Mesothelial cell of epicardium (in vitro differentiated cells): Measurements from ENCODE around the gene DCST2. TPM values are rescaled to one million over a fixed set of nuclear protein-coding genes. Genes with fewer than 3 reads are reported as not detected.

Source experiments
- DNase-seq, 2 experiments: peaks; one replicate each; pipeline ENCODE4 v3.0.0; 2021; ENCODE audit warnings: low spot score in 2 of 2; ENCODE audit not compliant: unreplicated experiment in 2 of 2
- H3K27ac Mint-ChIP-seq: 2 replicates; pipeline ENCODE4 v1.8.0; 2021; ENCODE audit warnings: mixed read lengths
- H3K27me3 Mint-ChIP-seq: 2 replicates; pipeline ENCODE4 v1.8.0; 2021; ENCODE audit warnings: low read depth, mixed read lengths
- H3K36me3 Mint-ChIP-seq: 2 replicates; pipeline ENCODE4 v1.8.0; 2021; ENCODE audit warnings: mixed read lengths
- H3K4me1 Mint-ChIP-seq: 2 replicates; pipeline ENCODE4 v1.8.0; 2021; ENCODE audit warnings: mixed read lengths
- H3K4me3 Mint-ChIP-seq: 2 replicates; pipeline ENCODE4 v1.8.0; 2021; ENCODE audit warnings: mild to moderate bottlenecking, moderate library complexity, mixed read lengths
- H3K9me3 Mint-ChIP-seq: 2 replicates; pipeline ENCODE4 v1.8.0; 2021; ENCODE audit warnings: mixed read lengths
- CTCF ChIP-seq: fragments of 200-600 bp; sonication (generic); IDR thresholded peaks from one replicate; pipeline ENCODE4 v1.5.0; 2021; ENCODE audit warnings: antibody characterized with exemption; ENCODE audit not compliant: unreplicated experiment
- total RNA-seq: library from RNA; stranded (reverse); gene quantifications from 3 replicates; pipeline ENCODE4 v1.2.1, GENCODE V29; 2021

The DCST2 gene
- total RNA-seq, 1 donor from 2014 or later: 1.8 TPM

GRCh38 chr1:155076371-155076770 is 42.8 kb upstream of the DCST2 start:
- Mint-ChIP-seq H3K27me3 (peaks cover 42% of the 10 kb centered on the region), H3K9me3 (no peaks in the 10 kb centered on the region), H3K4me1 (peaks cover 27% of the 10 kb centered on the region), H3K27ac (no peak overlapping the region), H3K36me3 (no peaks in the 10 kb centered on the region), H3K4me3 (no peak overlapping the region)
- TF ChIP-seq CTCF: no peak
- DNase-seq: no peak

DNA sequence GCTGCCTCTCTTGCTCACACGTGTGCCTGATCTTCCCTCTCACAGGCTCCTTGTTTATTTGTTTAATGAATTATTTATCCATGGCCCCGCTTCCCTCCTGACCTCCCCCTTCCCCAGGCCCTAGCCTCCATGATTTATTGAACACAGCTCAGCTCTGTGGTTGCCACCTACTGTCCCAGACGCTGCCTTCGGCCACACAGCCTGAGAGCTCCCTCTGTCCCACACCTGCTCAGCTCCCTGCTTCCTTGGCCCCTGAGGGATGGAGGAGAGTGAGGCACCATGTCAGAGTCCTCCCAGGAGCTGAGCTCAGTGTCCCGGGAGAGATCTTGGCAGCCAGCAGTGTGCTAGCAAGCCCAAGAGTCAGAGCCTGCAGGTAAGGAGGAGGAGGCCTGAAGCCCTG is 42.0 kb upstream of the DCST2 start:
- DNase-seq: no peak
- Mint-ChIP-seq H3K36me3 (no peaks in the 10 kb centered on the region), H3K9me3 (no peaks in the 10 kb centered on the region), H3K4me1 (peaks cover 25% of the 10 kb centered on the region), H3K27me3 (peaks cover 36% of the 10 kb centered on the region), H3K27ac (no peak overlapping the region), H3K4me3 (no peak overlapping the region)
- no peak for TF ChIP-seq CTCF

DNA sequence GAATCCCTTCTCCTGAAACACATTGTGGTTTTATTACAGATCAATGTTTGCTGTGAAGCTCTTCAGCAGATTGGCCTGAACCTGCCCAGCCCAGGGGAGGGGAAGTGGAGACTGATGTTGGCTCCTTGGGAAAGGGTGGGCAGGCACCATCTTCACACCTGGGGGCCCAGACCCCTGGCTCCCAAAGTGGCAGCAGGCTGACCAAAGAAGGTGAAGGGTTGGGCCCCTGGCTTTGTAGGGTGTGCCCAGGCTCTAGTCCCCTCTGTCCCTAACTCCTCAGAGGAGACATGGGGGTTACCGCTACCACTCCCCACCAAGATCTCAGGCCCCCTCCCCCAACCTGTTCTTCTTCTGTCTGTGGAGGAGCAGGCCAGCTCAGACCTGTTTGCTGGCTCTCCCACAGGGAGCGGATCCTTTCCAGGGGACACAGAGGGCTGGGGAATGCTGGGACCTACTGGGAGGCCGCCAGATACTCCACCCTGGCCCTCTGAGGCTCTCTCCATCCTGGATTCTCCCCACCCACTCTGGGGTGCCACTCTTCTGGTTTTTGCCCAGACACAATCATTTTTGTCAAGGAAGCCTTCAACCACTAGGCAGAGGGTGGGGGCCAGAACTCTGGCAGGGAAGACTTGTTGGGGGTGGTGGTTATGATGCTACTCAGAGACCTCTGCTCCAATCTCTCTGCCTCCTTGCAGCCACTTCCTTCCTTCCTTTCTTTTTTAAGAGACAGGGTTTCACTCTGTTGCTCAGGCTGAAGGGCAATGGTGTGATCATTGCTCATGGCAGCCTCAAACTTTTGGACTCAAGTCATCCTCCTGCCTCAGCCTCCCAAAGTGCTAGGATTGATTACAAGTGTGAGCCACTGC is 40.0 kb upstream of the DCST2 start:
- no peak for TF ChIP-seq CTCF
- Mint-ChIP-seq H3K9me3 (no peaks in the 10 kb centered on the region), H3K27me3 (peaks cover 29% of the 10 kb centered on the region), H3K36me3 (peaks cover 2% of the 10 kb centered on the region), H3K4me1 (peaks cover 27% of the 10 kb centered on the region), H3K4me3 (no peak overlapping the region), H3K27ac (no peak overlapping the region)
- no peak for DNase-seq

DNA sequence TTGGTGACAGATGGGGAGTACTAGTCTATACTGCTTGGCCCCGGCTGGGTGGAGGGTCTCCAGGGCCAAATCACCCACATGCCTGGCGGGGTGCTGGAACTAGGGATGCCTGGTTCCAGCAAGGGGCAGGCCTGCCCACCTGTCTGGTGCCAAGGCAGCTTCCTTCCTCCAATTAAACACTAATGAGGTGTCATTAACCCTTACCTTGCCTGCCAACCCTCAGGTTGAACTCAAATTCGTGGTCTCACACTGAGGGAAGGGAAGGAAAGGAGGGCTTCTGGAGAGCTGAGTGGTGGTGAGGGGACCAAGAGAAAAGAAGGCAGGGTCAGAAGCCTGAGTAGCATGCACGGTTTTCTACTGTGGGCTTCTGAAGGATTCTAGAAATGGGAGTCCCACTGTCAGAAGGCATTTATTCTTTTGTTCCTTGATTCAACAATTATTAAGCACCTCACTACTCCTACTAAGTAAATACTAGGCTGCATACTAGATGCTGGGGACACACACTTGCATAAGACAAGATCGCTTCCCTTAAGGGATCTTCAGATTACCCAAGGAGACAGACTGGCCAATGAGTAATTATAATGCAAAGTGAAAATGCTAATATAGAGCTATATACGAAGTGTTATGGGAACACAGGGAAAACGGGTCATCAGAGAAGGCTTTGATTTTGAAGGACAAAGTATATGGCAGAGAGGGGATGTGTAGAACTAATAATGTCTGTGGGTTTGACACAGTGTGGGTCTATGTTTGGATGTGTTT is 39.1 kb upstream of the DCST2 start:
- no peak for DNase-seq
- H3K4me1 Mint-ChIP-seq: peaks cover 24% of the 10 kb centered on the region
- no peaks in the 10 kb centered on the region for H3K9me3 Mint-ChIP-seq
- H3K27me3 Mint-ChIP-seq: peaks cover 29% of the 10 kb centered on the region
- H3K27ac Mint-ChIP-seq: no peak overlapping the region
- peaks cover 5% of the 10 kb centered on the region for H3K36me3 Mint-ChIP-seq
- H3K4me3 Mint-ChIP-seq: no peak overlapping the region
- no peak for TF ChIP-seq CTCF

GRCh38 chr1:155071701-155072100 is 38.1 kb upstream of the DCST2 start:
- Mint-ChIP-seq H3K36me3 (peaks cover 11% of the 10 kb centered on the region), H3K4me3 (peak overlapping the region; percentile 61), H3K27me3 (peaks cover 29% of the 10 kb centered on the region), H3K27ac (peak overlapping the region; percentile 77), H3K9me3 (no peaks in the 10 kb centered on the region), H3K4me1 (peaks cover 20% of the 10 kb centered on the region)
- no peak for TF ChIP-seq CTCF
- no peak for DNase-seq
